Brain microvascular endothelial cell (primary cell): ENCODE results near the gene SIGLEC12.
A peak's percentile ranks its signal among the peaks of the same experiment; 100 is the strongest.

ENCODE experiments used
- DNase-seq: peaks from one replicate; pipeline ENCODE4 v3.0.0-alpha.2; 2020
- H3K27ac ChIP-seq: fragments of 250-450 bp; sonication (Bioruptor Pico); 2 replicates; pipeline ENCODE4 v1.5.1; 2020; ENCODE audit warnings: mild to moderate bottlenecking, moderate library complexity
- H3K27me3 ChIP-seq: fragments of 250-450 bp; sonication (Bioruptor Pico); replicated peaks from 2 replicates; pipeline ENCODE4 v1.5.1; 2020; ENCODE audit warnings: mild to moderate bottlenecking
- H3K36me3 ChIP-seq: fragments of 250-450 bp; sonication (Bioruptor Pico); replicated peaks from 2 replicates; pipeline ENCODE4 v1.5.1; 2020; ENCODE audit warnings: mild to moderate bottlenecking
- H3K4me3 ChIP-seq: 2 replicates; pipeline ENCODE4 v1.5.1; 2011; ENCODE audit warnings: low read depth, mild to moderate bottlenecking, control low read depth, low read length, moderate library complexity
- in situ Hi-C: cut with HindIII; loops from 2 replicates; pipeline ENCODE4 v1.10.0; 2017; ENCODE audit warnings: low sequenced_read_pairs, low pct_ligation_motif_present
- TF ChIP-seq, protein P1 (sequence below): IDR thresholded peaks from 2 replicates; pipeline ENCODE4 v1.5.1; 2011; ENCODE audit warnings: low read depth, mild to moderate bottlenecking, moderate library complexity, low read length, control low read depth, inconsistent platforms; ENCODE audit errors: missing control alignments

The SIGLEC12 gene

DNA sequence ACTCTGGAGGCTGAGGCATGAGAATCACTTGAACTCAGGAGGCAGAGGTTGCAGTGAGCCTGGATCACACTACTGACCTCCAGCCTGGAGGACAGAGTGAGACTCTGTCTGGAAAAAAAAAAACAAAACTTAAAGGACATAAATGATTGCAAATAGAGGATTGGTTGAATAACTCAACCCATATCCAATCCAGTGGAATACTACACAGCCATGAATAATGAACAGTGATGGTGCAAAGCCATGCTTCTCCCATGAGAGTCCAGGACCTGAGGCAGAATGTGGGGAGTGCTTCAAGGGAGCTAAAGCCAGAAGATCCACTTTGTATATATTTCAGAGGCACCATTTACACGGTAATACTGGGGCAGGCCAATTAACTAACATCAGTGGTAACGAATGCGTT, 25.4 kb downstream of the SIGLEC12 start:
- Histone ChIP-seq H3K36me3 (no peaks in the 10 kb centered on the region), H3K4me3 (no peak overlapping the region), H3K27me3 (no peaks in the 10 kb centered on the region), H3K27ac (no peak overlapping the region)
- in situ Hi-C loops: no loop called here
- TF ChIP-seq, protein P1, sequence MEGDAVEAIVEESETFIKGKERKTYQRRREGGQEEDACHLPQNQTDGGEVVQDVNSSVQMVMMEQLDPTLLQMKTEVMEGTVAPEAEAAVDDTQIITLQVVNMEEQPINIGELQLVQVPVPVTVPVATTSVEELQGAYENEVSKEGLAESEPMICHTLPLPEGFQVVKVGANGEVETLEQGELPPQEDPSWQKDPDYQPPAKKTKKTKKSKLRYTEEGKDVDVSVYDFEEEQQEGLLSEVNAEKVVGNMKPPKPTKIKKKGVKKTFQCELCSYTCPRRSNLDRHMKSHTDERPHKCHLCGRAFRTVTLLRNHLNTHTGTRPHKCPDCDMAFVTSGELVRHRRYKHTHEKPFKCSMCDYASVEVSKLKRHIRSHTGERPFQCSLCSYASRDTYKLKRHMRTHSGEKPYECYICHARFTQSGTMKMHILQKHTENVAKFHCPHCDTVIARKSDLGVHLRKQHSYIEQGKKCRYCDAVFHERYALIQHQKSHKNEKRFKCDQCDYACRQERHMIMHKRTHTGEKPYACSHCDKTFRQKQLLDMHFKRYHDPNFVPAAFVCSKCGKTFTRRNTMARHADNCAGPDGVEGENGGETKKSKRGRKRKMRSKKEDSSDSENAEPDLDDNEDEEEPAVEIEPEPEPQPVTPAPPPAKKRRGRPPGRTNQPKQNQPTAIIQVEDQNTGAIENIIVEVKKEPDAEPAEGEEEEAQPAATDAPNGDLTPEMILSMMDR: no peak
- DNase-seq: no peak

DNA sequence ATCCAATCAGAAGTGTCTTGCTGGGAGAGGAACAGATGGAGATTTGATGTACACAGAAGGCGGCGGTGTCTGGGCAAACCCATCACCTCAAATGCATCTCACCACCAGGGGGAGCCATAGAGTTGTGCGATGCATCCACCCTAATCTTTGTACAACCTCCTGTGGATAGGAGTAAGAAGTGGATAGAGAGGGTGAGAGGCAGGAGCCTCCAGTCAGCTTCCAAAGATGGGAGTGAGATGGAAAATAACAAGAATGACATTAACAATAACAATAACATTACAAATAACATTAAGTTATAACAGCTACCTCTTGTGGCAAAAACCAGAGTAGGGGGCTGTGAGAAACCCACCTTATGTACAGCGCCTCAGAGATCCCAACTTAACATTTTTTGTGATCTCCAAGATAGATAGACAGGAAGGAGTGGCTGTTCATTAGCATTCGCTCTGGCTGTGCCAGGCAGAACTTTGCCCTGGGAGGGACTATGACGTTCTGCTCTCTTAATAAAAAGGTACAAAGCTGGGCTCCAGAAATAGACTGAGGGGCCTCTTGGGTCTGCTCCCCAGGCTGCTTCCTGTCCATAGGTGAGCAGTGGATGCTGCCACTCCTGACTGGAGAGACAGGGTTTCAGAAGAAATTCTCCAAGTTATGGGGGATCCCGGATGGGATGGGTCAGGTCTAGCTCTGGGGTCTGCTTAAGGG, 28.4 kb downstream of the SIGLEC12 start:
- in situ Hi-C loops: no loop called here
- TF ChIP-seq, protein P1: peak; percentile 87
- peak; percentile 77 for DNase-seq
- no peaks in the 10 kb centered on the region for H3K27me3 ChIP-seq
- no peak overlapping the region for H3K27ac ChIP-seq
- H3K4me3 ChIP-seq: no peak overlapping the region
- H3K36me3 ChIP-seq: no peaks in the 10 kb centered on the region

DNA sequence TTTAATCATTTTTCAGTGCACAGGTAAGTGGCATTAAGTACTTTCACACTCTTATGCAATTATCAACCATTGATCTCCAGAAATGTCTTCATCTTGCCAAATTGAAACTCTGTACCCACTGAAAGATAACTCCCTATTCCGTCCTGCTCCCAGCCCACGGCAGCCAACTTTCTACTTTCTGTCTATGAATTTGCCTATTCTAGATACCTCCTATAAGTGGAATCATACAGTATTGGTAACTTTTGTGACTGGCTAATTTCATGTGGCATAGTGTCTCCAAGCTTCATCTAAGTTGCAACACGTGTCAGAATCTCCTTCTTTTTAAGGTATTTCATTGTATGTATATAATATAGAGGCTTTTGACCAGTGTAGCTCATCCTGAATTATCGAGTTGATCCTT, 29.0 kb downstream of the SIGLEC12 start:
- in situ Hi-C loops: no loop called here
- TF ChIP-seq, protein P1: no peak
- no peak overlapping the region for H3K4me3 ChIP-seq
- no peak for DNase-seq
- no peak overlapping the region for H3K27ac ChIP-seq
- H3K36me3 ChIP-seq: no peaks in the 10 kb centered on the region
- no peaks in the 10 kb centered on the region for H3K27me3 ChIP-seq

DNA sequence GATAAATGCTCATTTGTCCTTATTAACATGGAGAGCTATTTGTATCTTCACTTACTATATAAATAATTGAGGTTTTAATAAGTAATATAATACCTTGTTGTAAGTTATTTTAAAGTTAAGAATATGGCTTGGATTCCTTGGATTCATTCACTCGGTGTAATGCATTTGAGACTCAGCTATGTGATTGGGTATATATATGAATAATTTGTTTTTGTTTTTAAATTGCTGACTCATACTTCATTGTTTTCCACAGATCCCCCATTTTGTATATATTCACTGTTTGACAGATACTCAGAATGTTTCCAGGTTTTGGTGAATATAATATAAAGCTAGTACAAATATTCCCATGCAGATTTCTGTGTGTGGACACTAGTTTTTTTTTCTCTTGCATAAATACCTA, 30.1 kb downstream of the SIGLEC12 start:
- no peak overlapping the region for H3K27ac ChIP-seq
- no peak for DNase-seq
- H3K4me3 ChIP-seq: no peak overlapping the region
- TF ChIP-seq, protein P1: no peak
- H3K27me3 ChIP-seq: no peaks in the 10 kb centered on the region
- in situ Hi-C loops: no loop called here
- no peaks in the 10 kb centered on the region for H3K36me3 ChIP-seq

DNA sequence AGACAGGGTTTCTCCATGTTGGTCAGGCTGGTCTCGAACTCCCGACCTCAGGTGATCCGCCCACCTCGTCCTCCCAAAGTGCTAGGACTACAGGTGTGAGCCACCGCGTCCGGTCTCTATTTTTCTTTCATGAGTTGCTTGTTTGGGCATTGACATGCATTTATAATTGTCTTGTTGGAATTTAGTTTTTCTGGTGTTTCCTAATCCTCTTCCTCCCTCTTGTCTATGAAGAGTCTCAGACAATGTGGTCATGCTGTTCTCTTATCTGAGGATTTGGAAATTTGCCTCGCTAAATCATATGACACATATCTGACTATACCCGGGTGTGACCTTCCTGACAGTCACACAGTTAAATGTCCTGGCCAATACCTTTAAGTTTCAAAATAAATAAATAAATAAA, 30.6 kb downstream of the SIGLEC12 start:
- TF ChIP-seq, protein P1: no peak
- Histone ChIP-seq H3K36me3 (no peaks in the 10 kb centered on the region), H3K4me3 (no peak overlapping the region), H3K27me3 (no peaks in the 10 kb centered on the region), H3K27ac (no peak overlapping the region)
- in situ Hi-C loops: no loop called here
- no peak for DNase-seq

DNA sequence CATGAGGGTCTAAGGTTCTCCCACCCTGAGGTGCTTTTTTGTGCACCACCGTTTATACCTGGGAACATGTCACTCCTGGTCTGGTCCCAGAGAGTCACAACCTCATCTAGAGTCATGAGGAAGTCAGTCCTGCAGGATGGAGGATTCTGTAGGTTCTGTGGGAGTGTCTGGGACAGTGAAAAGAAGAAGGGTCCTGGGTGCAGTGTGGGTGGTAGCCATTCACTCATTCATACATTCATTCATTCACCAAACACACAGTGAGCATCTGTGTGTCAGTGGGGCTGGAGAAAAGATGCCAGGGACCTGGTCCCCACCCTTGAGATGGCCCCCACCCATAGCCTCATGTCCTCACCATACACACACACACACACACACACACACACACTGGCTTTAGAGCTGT, 32.0 kb downstream of the SIGLEC12 start:
- TF ChIP-seq, protein P1: no peak
- H3K27ac ChIP-seq: no peak overlapping the region
- H3K27me3 ChIP-seq: no peaks in the 10 kb centered on the region
- DNase-seq: no peak
- in situ Hi-C loops: no loop called here
- H3K4me3 ChIP-seq: no peak overlapping the region
- no peaks in the 10 kb centered on the region for H3K36me3 ChIP-seq
